ENCODE results near the gene OFD1.

OFD1 gene

GRCh38 chrX:13774696-13775095 lies 40.1 kb downstream of the OFD1 start:
- Mint-ChIP-seq H3K4me3 (no peak overlapping the region), H3K4me1 (ENCODE audit: low read depth) (peaks cover 8% of the 10 kb centered on the region), H3K36me3 (ENCODE audit: low read depth) (peaks cover 14% of the 10 kb centered on the region), H3K27me3 (no peaks in the 10 kb centered on the region), H3K9me3 (no peaks in the 10 kb centered on the region), H3K27ac (no peak overlapping the region)
- intact Hi-C loops (cut with micrococcal nuclease), result no loop called here

DNA sequence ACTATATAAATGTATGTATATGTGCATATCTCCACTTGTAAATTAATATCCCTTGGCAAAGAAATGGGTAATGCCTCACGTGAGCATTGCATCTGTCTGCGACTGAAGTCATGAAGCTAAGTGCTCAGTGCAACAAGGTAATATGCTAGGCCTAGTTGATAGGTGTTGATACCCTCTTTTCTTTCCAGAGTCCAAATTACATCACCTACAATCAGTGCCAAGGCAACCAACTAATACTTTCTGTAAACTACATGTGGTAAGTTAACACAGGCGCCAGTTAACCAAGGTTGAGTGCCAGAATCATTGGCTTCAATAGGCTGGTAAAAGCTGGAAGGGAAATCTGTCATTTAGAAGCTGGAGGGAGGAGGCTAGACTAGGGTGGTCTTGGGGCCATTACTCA lies 41.3 kb downstream of the OFD1 start:
- intact Hi-C loops (cut with micrococcal nuclease), result no loop called here
- Mint-ChIP-seq H3K36me3 (ENCODE audit: low read depth) (peaks cover 13% of the 10 kb centered on the region), H3K9me3 (no peaks in the 10 kb centered on the region), H3K4me3 (no peak overlapping the region), H3K4me1 (ENCODE audit: low read depth) (peaks cover 14% of the 10 kb centered on the region), H3K27me3 (no peaks in the 10 kb centered on the region), H3K27ac (no peak overlapping the region)

DNA sequence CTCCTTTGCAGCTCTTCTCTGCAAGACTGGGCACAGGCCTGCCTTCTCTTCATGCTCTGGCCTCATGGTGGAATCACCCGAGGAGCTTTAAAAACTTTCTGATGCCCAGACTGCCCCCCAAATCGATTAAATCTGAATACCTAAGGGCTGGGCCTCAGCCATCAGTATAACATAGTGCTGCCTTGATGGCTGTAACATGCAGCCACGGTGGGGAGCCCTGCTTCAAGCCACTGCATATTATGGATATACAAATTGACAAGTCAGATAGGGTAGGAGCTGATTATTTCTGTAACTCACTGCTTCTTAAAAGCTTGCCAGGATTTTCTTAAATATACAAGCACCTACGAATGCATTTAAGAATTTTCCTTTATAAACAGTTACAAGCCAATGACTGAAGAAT lies 41.8 kb downstream of the OFD1 start:
- no peak overlapping the region for H3K4me3 Mint-ChIP-seq
- peaks cover 13% of the 10 kb centered on the region for H3K36me3 Mint-ChIP-seq (ENCODE audit: low read depth)
- H3K27me3 Mint-ChIP-seq, result no peaks in the 10 kb centered on the region
- H3K4me1 Mint-ChIP-seq (ENCODE audit: low read depth), result peaks cover 20% of the 10 kb centered on the region
- H3K27ac Mint-ChIP-seq, result no peak overlapping the region
- intact Hi-C loops (cut with micrococcal nuclease), result no loop called here
- no peaks in the 10 kb centered on the region for H3K9me3 Mint-ChIP-seq

DNA sequence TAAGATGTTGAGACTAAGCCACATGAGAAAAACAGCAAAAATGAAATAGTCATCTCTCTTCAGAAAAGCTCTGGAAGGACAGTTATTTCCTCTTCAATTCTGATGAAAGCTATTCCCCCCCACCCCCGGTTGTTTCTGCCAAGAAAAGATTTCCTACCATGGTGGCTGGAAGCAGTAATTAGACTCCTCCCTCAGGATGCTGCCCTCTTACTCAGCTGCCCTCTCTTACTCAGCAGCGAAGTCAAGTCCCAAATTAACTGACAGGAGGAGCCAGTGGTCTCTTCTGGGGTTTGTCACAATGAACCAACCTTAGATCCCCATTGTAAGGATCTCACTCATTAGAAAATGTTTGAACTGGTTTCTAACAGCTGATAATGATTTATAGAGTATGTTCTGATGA lies 44.4 kb downstream of the OFD1 start:
- peak overlapping the region; percentile 57 for H3K27ac Mint-ChIP-seq
- no peaks in the 10 kb centered on the region for H3K27me3 Mint-ChIP-seq
- H3K36me3 Mint-ChIP-seq (ENCODE audit: low read depth), result peaks cover 7% of the 10 kb centered on the region

DNA sequence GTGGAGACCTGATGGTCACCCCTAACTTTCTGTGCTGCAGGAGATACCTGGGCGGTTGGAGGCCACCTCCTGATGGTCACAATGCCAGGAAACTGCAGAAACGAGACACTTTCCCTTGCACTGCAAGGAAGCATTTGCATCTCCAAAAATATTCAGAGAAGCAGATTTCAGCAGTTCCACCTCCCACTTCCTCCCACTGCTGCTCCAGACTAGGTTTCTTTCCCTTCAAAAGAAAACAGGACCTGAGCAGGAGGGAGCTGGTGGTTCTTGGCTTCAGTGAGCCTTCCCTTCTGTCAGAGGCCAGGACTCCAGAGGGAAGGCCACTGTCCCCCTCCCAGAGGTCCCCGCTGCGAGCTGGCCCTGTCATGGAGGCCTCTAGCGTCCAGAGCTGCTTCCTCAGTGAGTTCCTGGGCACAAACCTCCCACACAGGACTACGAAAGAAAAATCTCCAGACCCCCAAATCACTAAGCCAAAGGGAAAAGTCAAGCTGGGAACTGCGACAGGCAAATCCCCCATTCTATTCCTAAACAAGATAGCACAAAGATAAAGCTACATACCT lies 46.4 kb downstream of the OFD1 start:
- intact Hi-C loops (cut with micrococcal nuclease), result no loop called here
- Mint-ChIP-seq H3K4me3 (no peak overlapping the region), H3K27me3 (no peaks in the 10 kb centered on the region), H3K4me1 (ENCODE audit: low read depth) (peaks cover 37% of the 10 kb centered on the region), H3K27ac (peak overlapping the region; percentile 67), H3K9me3 (no peaks in the 10 kb centered on the region), H3K36me3 (ENCODE audit: low read depth) (no peaks in the 10 kb centered on the region)

More for the DNA sequence above, 44.4 kb downstream of the OFD1 start:
- no peak overlapping the region for H3K4me3 Mint-ChIP-seq
- peaks cover 27% of the 10 kb centered on the region for H3K4me1 Mint-ChIP-seq (ENCODE audit: low read depth)
- no peaks in the 10 kb centered on the region for H3K9me3 Mint-ChIP-seq
- intact Hi-C loops (cut with micrococcal nuclease), result no loop called here

- intact Hi-C loops (cut with micrococcal nuclease), result no loop called here
- Mint-ChIP-seq H3K4me1 (ENCODE audit: low read depth) (peaks cover 25% of the 10 kb centered on the region), H3K27me3 (no peaks in the 10 kb centered on the region), H3K36me3 (ENCODE audit: low read depth) (no peaks in the 10 kb centered on the region), H3K9me3 (no peaks in the 10 kb centered on the region), H3K27ac (no peak overlapping the region), H3K4me3 (no peak overlapping the region)
These were observed 51.5 kb downstream of the OFD1 start for GRCh38 chrX:13786048-13786447.

GRCh38 chrX:13790206-13791131 lies 55.9 kb downstream of the OFD1 start:
- H3K36me3 Mint-ChIP-seq (ENCODE audit: low read depth), result no peaks in the 10 kb centered on the region
- intact Hi-C loops (cut with micrococcal nuclease), result no loop called here
- H3K27ac Mint-ChIP-seq, result no peak overlapping the region
- H3K4me1 Mint-ChIP-seq (ENCODE audit: low read depth), result peaks cover 5% of the 10 kb centered on the region
- no peaks in the 10 kb centered on the region for H3K27me3 Mint-ChIP-seq
- H3K4me3 Mint-ChIP-seq, result no peak overlapping the region
- H3K9me3 Mint-ChIP-seq, result no peaks in the 10 kb centered on the region

DNA sequence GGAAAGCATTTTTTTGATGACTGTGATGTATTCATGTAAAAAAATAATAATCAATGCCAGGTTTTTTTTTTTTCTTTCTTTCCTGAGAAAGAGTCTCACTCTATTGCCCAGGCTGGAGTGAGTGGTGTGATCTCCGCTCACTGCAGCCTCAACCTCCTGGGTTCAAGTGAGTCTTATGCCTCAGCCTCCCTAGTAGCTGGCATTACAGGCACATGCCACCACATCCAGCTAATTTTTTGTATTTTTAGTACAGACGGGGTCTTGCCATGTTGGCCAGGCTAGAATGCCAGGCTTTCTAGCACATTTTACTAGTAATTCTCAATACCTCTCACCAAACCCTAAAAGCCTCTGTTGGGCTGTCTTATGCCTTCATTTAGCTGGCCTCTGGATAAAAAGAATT lies 56.6 kb downstream of the OFD1 start:
- no peaks in the 10 kb centered on the region for H3K9me3 Mint-ChIP-seq
- H3K4me3 Mint-ChIP-seq, result no peak overlapping the region

DNA sequence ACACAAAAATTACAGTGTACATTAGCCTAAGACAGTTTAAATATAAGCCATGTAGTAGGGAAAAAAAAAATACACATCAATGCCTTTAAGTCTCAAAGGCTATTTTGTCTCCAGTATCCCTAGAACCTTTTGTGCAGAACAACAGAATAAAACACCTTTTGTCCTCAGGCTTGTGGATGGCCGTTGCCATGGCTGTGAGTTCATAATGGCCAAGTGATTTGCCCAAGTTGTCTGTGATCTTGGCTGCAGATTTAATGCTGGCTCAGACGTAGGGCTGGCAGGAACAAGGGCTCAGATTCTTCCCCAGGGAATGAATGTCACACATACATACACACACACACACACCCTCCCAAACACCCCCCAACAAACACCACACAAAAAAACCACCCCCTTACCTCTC lies 57.0 kb downstream of the OFD1 start:
- no peaks in the 10 kb centered on the region for H3K9me3 Mint-ChIP-seq
- H3K4me3 Mint-ChIP-seq, result no peak overlapping the region
- intact Hi-C loops (cut with micrococcal nuclease), result no loop called here
- H3K27ac Mint-ChIP-seq, result no peak overlapping the region
- no peaks in the 10 kb centered on the region for H3K27me3 Mint-ChIP-seq
- no peaks in the 10 kb centered on the region for H3K36me3 Mint-ChIP-seq (ENCODE audit: low read depth)
- H3K4me1 Mint-ChIP-seq (ENCODE audit: low read depth), result peaks cover 1% of the 10 kb centered on the region

More for the DNA sequence above, 56.6 kb downstream of the OFD1 start:
- no peaks in the 10 kb centered on the region for H3K27me3 Mint-ChIP-seq
- no peak overlapping the region for H3K27ac Mint-ChIP-seq
- intact Hi-C loops (cut with micrococcal nuclease), result no loop called here
- H3K36me3 Mint-ChIP-seq (ENCODE audit: low read depth), result no peaks in the 10 kb centered on the region
- H3K4me1 Mint-ChIP-seq (ENCODE audit: low read depth), result peaks cover 5% of the 10 kb centered on the region

DNA sequence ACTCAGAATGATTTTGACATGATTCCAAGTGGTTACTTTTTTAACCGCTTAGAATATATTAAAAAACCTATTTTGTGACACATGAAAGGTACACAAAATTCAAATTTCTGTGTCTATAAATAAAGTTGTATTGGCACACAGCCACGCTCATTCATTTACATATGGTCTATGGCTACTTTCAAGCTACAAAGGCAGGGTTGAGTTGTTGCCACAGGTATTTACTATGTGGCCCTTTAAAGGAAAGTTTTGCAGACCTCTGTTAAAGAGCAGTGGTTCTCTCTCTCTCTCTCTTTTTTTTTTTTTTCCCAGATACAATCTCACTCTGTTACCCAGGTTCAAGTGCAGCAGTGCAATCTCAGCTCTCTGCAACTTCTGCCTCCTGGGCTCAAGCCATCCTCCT lies 59.3 kb downstream of the OFD1 start:
- intact Hi-C loops (cut with micrococcal nuclease), result no loop called here
- H3K27me3 Mint-ChIP-seq, result no peaks in the 10 kb centered on the region
- H3K36me3 Mint-ChIP-seq (ENCODE audit: low read depth), result no peaks in the 10 kb centered on the region
- H3K27ac Mint-ChIP-seq, result no peak overlapping the region
- H3K9me3 Mint-ChIP-seq, result no peaks in the 10 kb centered on the region
- peaks cover 14% of the 10 kb centered on the region for H3K4me1 Mint-ChIP-seq (ENCODE audit: low read depth)
- no peak overlapping the region for H3K4me3 Mint-ChIP-seq

GRCh38 chrX:13794417-13794816 lies 59.9 kb downstream of the OFD1 start:
- intact Hi-C loops (cut with micrococcal nuclease), result no loop called here
- no peak overlapping the region for H3K4me3 Mint-ChIP-seq
- no peak overlapping the region for H3K27ac Mint-ChIP-seq

GRCh38 chrX:13797512-13797911 lies 63.0 kb downstream of the OFD1 start:
- Mint-ChIP-seq H3K36me3 (ENCODE audit: low read depth) (no peaks in the 10 kb centered on the region), H3K4me3 (no peak overlapping the region), H3K27ac (no peak overlapping the region), H3K4me1 (ENCODE audit: low read depth) (peaks cover 14% of the 10 kb centered on the region), H3K9me3 (no peaks in the 10 kb centered on the region), H3K27me3 (no peaks in the 10 kb centered on the region)
- intact Hi-C loops (cut with micrococcal nuclease), result no loop called here

More at GRCh38 chrX:13794417-13794816, 59.9 kb downstream of the OFD1 start:
- Mint-ChIP-seq H3K27me3 (no peaks in the 10 kb centered on the region), H3K4me1 (ENCODE audit: low read depth) (peaks cover 14% of the 10 kb centered on the region), H3K36me3 (ENCODE audit: low read depth) (no peaks in the 10 kb centered on the region), H3K9me3 (no peaks in the 10 kb centered on the region)

- no peaks in the 10 kb centered on the region for H3K27me3 Mint-ChIP-seq
- H3K4me1 Mint-ChIP-seq (ENCODE audit: low read depth), result peaks cover 14% of the 10 kb centered on the region
- intact Hi-C loops (cut with micrococcal nuclease), result no loop called here
- no peak overlapping the region for H3K27ac Mint-ChIP-seq
- H3K36me3 Mint-ChIP-seq (ENCODE audit: low read depth), result no peaks in the 10 kb centered on the region
- H3K4me3 Mint-ChIP-seq, result no peak overlapping the region
- no peaks in the 10 kb centered on the region for H3K9me3 Mint-ChIP-seq
These were observed 63.6 kb downstream of the OFD1 start for GRCh38 chrX:13798184-13798583.

DNA sequence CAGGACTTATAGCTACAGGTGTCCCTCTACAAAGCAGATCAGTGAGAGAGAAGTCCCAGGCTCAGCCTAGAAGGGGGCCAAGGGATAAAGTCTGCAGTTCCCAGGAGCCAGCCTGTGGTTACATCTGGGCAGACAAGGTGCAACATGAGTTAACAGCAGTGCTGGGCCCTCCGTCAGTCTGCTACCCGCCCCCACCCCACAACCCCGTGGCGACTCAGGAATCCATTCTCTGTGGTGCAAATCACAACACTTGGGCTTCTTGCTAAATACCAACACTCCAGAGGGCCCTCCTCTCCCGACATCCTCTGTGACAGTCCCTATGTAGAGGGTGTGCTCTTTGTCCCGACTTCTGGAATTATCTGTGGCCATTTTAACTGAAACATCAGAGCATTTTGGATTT lies 68.6 kb downstream of the OFD1 start:
- no peak overlapping the region for H3K27ac Mint-ChIP-seq
- no peak overlapping the region for H3K4me3 Mint-ChIP-seq
- intact Hi-C loops (cut with micrococcal nuclease), result no loop called here
- H3K4me1 Mint-ChIP-seq (ENCODE audit: low read depth), result peaks cover 2% of the 10 kb centered on the region
- H3K9me3 Mint-ChIP-seq, result no peaks in the 10 kb centered on the region
- no peaks in the 10 kb centered on the region for H3K36me3 Mint-ChIP-seq (ENCODE audit: low read depth)
- H3K27me3 Mint-ChIP-seq, result no peaks in the 10 kb centered on the region
